ENCODE measurements around the gene CTSC.

- TF ChIP-seq POLR2A (IDR thresholded peaks at IDR 0.05) (no peak), EP300 (IDR thresholded peaks at IDR 0.05) (no peak)
Observed at GRCh38 chr11:88249706-88250105, 87.8 kb downstream of the CTSC start.

All from gastroesophageal sphincter (tissue), 2 donors.